ENCODE data around the gene GAB1. TPM values are rescaled to one million over a fixed set of nuclear protein-coding genes. Genes with fewer than 3 reads are reported as not detected.

Gene GAB1
- total RNA-seq, 6 experiments from 2014 or later: 6.6 to 8.9 (median 6.9) TPM

GRCh38 chr4:143374255-143374654 is 37.6 kb downstream of the GAB1 start:
- Mint-ChIP-seq H3K27ac (no peak overlapping the region), H3K27me3 (ENCODE audit: insufficient read depth) (no peaks in the 10 kb centered on the region), H3K4me3 (no peak overlapping the region), H3K36me3 (ENCODE audit: low read depth) (no peaks in the 10 kb centered on the region), H3K9me3 (no peaks in the 10 kb centered on the region), H3K4me1 (ENCODE audit: low read depth) (peaks cover 31% of the 10 kb centered on the region)
- DNase-seq: no peak
- no peak for TF ChIP-seq CTCF (IDR thresholded peaks at IDR 0.05)

- Mint-ChIP-seq H3K9me3 (no peaks in the 10 kb centered on the region), H3K4me1 (ENCODE audit: low read depth) (peaks cover 31% of the 10 kb centered on the region), H3K36me3 (ENCODE audit: low read depth) (no peaks in the 10 kb centered on the region), H3K4me3 (no peak overlapping the region), H3K27ac (no peak overlapping the region), H3K27me3 (ENCODE audit: insufficient read depth) (no peaks in the 10 kb centered on the region)
- TF ChIP-seq CTCF (IDR thresholded peaks at IDR 0.05): no peak
- no peak for DNase-seq
These were observed 38.1 kb downstream of the GAB1 start for GRCh38 chr4:143374771-143375170.

- peaks cover 33% of the 10 kb centered on the region for H3K4me1 Mint-ChIP-seq (ENCODE audit: low read depth)
These were observed 38.8 kb downstream of the GAB1 start for GRCh38 chr4:143375326-143376073.

GRCh38 chr4:143377611-143378099 is 41.0 kb downstream of the GAB1 start:
- no peak for TF ChIP-seq CTCF (IDR thresholded peaks at IDR 0.05)
- H3K27ac Mint-ChIP-seq: no peak overlapping the region
- no peak overlapping the region for H3K4me3 Mint-ChIP-seq
- peaks cover 47% of the 10 kb centered on the region for H3K4me1 Mint-ChIP-seq (ENCODE audit: low read depth)
- no peaks in the 10 kb centered on the region for H3K9me3 Mint-ChIP-seq
- H3K27me3 Mint-ChIP-seq (ENCODE audit: insufficient read depth): no peaks in the 10 kb centered on the region
- no peaks in the 10 kb centered on the region for H3K36me3 Mint-ChIP-seq (ENCODE audit: low read depth)
- DNase-seq: no peak

More at GRCh38 chr4:143375326-143376073, 38.8 kb downstream of the GAB1 start:
- no peak overlapping the region for H3K4me3 Mint-ChIP-seq
- no peaks in the 10 kb centered on the region for H3K9me3 Mint-ChIP-seq
- TF ChIP-seq CTCF (IDR thresholded peaks at IDR 0.05): peak; percentile 69
- H3K27me3 Mint-ChIP-seq (ENCODE audit: insufficient read depth): no peaks in the 10 kb centered on the region
- DNase-seq: peak; percentile 33
- H3K27ac Mint-ChIP-seq: no peak overlapping the region
- H3K36me3 Mint-ChIP-seq (ENCODE audit: low read depth): no peaks in the 10 kb centered on the region

- no peak for TF ChIP-seq CTCF (IDR thresholded peaks at IDR 0.05)
- Mint-ChIP-seq H3K27me3 (ENCODE audit: insufficient read depth) (no peaks in the 10 kb centered on the region), H3K27ac (peak overlapping the region; percentile 83), H3K4me3 (no peak overlapping the region), H3K9me3 (no peaks in the 10 kb centered on the region), H3K4me1 (ENCODE audit: low read depth) (peaks cover 56% of the 10 kb centered on the region), H3K36me3 (ENCODE audit: low read depth) (no peaks in the 10 kb centered on the region)
- DNase-seq: no peak
These were observed 44.0 kb downstream of the GAB1 start for GRCh38 chr4:143380629-143381028.

All from HFFc6 (cell line).